ENCODE results near the gene ZIC4. TPM values are rescaled to one million over a fixed set of nuclear protein-coding genes. Genes with fewer than 3 reads are reported as not detected.

The ZIC4 gene
- total and polyA plus RNA-seq, 2 of the 4 experiments (the other 2 are of a cell fraction), result not detected

DNA sequence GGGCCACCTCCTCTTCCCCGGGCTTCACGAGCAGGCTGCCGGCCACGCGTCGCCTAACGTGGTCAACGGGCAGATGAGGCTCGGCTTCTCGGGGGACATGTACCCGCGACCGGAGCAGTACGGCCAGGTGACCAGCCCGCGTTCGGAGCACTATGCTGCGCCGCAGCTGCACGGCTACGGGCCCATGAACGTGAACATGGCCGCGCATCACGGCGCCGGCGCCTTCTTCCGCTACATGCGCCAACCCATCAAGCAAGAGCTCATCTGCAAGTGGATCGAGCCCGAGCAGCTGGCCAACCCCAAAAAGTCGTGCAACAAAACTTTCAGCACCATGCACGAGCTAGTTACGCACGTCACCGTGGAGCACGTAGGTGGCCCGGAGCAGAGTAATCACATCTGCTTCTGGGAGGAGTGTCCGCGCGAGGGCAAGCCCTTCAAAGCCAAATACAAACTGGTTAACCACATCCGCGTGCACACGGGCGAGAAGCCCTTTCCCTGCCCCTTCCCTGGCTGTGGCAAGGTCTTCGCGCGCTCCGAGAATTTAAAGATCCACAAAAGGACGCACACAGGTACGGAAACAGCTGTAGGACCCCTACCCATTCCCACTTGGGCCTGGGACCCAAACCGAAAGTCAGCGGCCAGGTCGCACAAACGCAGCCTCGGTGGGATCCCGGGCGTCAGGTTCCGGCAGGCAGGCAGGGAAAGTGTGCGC lies 4.3 kb upstream of the ZIC4 start:
- ATAC-seq (ENCODE audit: low read depth) (no peak), DNase-seq (peak; percentile 39)
- CTCF ChIA-PET, result interaction anchor here (1.1 kb wide), 1 partner anchor 8 kb away, joined by 4 read pairs; no protein-coding TSS in a partner anchor
- no peaks in the 10 kb centered on the region for H3K79me1 ChIP-seq (ENCODE audit: low read depth in 1 of 2, low read length in 2 of 2)
- H3K36me3 ChIP-seq (ENCODE audit: control insufficient read depth, insufficient read depth, low read length), result no peaks in the 10 kb centered on the region
- H3K4me1 ChIP-seq (ENCODE audit: control insufficient read depth, insufficient read depth, low read length), result no peaks in the 10 kb centered on the region
- no peak overlapping the region for H3K27ac ChIP-seq (ENCODE audit: insufficient read depth, low read length)
- dilution Hi-C loops (cut with HindIII; ENCODE audit: low sequenced_read_pairs, unreplicated experiment) (no loop called here), intact Hi-C loops (cut with micrococcal nuclease) (no loop called here), in situ Hi-C loops (cut with MboI; ENCODE audit: low sequenced_read_pairs) (no loop called here)
- WGBS, 2 experiments (ENCODE audit: extremely low coverage in 2 of 2, insufficient read length in 1 of 2), result 2% methylated on average over 34 of the region's 61 CpGs; no CpG with 5 or more reads in 1 of the 2 experiments
- H3K4ac ChIP-seq (ENCODE audit: low read depth, low read length), result no peak overlapping the region
- peak overlapping the region; percentile 2 for H2AK9ac ChIP-seq (replicated peaks; ENCODE audit: low read depth, low read length, poor library complexity)
- peaks cover 93% of the 10 kb centered on the region for H3K27me3 ChIP-seq (ENCODE audit: control insufficient read depth, insufficient read depth, low read length)
- H2BK5ac ChIP-seq (ENCODE audit: low read depth, low read length, poor library complexity, severe bottlenecking), result no peak overlapping the region
- H3K4me2 ChIP-seq (ENCODE audit: low read depth, low read length), result peak overlapping the region; percentile 80
- no TSS peak for BruUV-seq (replicated peaks)
- H4K8ac ChIP-seq (ENCODE audit: low read depth in 2 of 2, low read length in 2 of 2), result no peak overlapping the region
- H2BK15ac ChIP-seq (ENCODE audit: low read depth, low read length), result no peak overlapping the region
- H2AK5ac ChIP-seq (ENCODE audit: low read depth, low read length), result no peak overlapping the region
- H3K56ac ChIP-seq (ENCODE audit: extremely low read depth, insufficient read depth, low read length), result no peak overlapping the region
- H3K14ac ChIP-seq (replicated peaks; ENCODE audit: low read depth, low read length), result no peak overlapping the region
- POLR2A ChIA-PET (ENCODE audit: unreplicated experiment), result no interaction called here
- no peak overlapping the region for H3K18ac ChIP-seq (ENCODE audit: low read depth, low read length)
- 0 out of 2 replicates have a peak, but pooled peaks cover 3% of the 10 kb centered on the region for H4K20me1 ChIP-seq (ENCODE audit: insufficient read depth, low read length)
- no peak overlapping the region for H3K9ac ChIP-seq (ENCODE audit: low read depth, low read length)
- no peak overlapping the region for H3K23ac ChIP-seq (ENCODE audit: low read depth, low read length)
- no peak overlapping the region for H2BK120ac ChIP-seq (ENCODE audit: low read depth, low read length)
- no peak overlapping the region for H2BK20ac ChIP-seq (ENCODE audit: low read depth, low read length)
- no peak overlapping the region for H4K91ac ChIP-seq (ENCODE audit: insufficient read depth, low read depth, low read length)
- H4K5ac ChIP-seq (ENCODE audit: low read depth, low read length), result no peak overlapping the region
- peak overlapping the region; percentile 17; the same call in 1 of the 2 replicates for H3K4me3 ChIP-seq (ENCODE audit: insufficient read depth, low read depth, low read length)
- 0 out of 2 replicates have a peak, but pooled peaks cover 3% of the 10 kb centered on the region for H3K9me1 ChIP-seq (ENCODE audit: insufficient read depth, low read length)
- peaks cover 22% of the 10 kb centered on the region for H3K9me3 ChIP-seq (ENCODE audit: control insufficient read depth, insufficient read depth, low read length)
- H2AFZ ChIP-seq (replicated peaks; ENCODE audit: low read length, poor library complexity), result peak overlapping the region; percentile 75
- no peak for TF ChIP-seq CHD1 (IDR thresholded peaks at IDR 0.05; ENCODE audit: low read depth, low read length)
- no peak for TF ChIP-seq FOS (IDR thresholded peaks at IDR 0.05; ENCODE audit: low read depth, low read length)
- TF ChIP-seq, protein P1, sequence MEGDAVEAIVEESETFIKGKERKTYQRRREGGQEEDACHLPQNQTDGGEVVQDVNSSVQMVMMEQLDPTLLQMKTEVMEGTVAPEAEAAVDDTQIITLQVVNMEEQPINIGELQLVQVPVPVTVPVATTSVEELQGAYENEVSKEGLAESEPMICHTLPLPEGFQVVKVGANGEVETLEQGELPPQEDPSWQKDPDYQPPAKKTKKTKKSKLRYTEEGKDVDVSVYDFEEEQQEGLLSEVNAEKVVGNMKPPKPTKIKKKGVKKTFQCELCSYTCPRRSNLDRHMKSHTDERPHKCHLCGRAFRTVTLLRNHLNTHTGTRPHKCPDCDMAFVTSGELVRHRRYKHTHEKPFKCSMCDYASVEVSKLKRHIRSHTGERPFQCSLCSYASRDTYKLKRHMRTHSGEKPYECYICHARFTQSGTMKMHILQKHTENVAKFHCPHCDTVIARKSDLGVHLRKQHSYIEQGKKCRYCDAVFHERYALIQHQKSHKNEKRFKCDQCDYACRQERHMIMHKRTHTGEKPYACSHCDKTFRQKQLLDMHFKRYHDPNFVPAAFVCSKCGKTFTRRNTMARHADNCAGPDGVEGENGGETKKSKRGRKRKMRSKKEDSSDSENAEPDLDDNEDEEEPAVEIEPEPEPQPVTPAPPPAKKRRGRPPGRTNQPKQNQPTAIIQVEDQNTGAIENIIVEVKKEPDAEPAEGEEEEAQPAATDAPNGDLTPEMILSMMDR (conservative IDR thresholded peaks at IDR 0.05; ENCODE audit: low read depth, low read length), result no peak
- TF ChIP-seq MXI1 (IDR thresholded peaks at IDR 0.05; ENCODE audit: borderline replicate concordance, low read depth, low read length), result no peak
- TF ChIP-seq, protein P2, sequence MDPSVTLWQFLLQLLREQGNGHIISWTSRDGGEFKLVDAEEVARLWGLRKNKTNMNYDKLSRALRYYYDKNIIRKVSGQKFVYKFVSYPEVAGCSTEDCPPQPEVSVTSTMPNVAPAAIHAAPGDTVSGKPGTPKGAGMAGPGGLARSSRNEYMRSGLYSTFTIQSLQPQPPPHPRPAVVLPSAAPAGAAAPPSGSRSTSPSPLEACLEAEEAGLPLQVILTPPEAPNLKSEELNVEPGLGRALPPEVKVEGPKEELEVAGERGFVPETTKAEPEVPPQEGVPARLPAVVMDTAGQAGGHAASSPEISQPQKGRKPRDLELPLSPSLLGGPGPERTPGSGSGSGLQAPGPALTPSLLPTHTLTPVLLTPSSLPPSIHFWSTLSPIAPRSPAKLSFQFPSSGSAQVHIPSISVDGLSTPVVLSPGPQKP (IDR thresholded peaks at IDR 0.05; ENCODE audit: borderline replicate concordance, low read depth, low read length), result no peak
- no peak for TF ChIP-seq NFE2L2 (IDR thresholded peaks at IDR 0.05; ENCODE audit: low read depth, low read length)
- no peak for TF ChIP-seq MAFK (IDR thresholded peaks at IDR 0.05; ENCODE audit: low read depth, low read length)
- no peak for TF ChIP-seq RFX5 (IDR thresholded peaks at IDR 0.05; ENCODE audit: low read depth, low read length)
- no peak for TF ChIP-seq POLR2A (IDR thresholded peaks at IDR 0.05; ENCODE audit: low read depth, low read length)
- TF ChIP-seq USF2 (IDR thresholded peaks at IDR 0.05; ENCODE audit: low read depth, low read length), result no peak
- no peak for TF ChIP-seq RCOR1 (IDR thresholded peaks at IDR 0.05; ENCODE audit: insufficient replicate concordance, low read length)
- TF ChIP-seq RAD21 (IDR thresholded peaks at IDR 0.05; ENCODE audit: low read length), result no peak
- TF ChIP-seq MAZ (IDR thresholded peaks at IDR 0.05; ENCODE audit: borderline replicate concordance, low read depth, low read length), result no peak
- TF ChIP-seq SMC3 (IDR thresholded peaks at IDR 0.05; ENCODE audit: low read depth, low read length), result no peak
- no peak for TF ChIP-seq BHLHE40 (IDR thresholded peaks at IDR 0.05; ENCODE audit: low read depth, low read length)
